Fibroblast of lung (primary cell): ENCODE data around the gene CMIP. TPM values are rescaled to one million over a fixed set of nuclear protein-coding genes. Genes with fewer than 3 reads are reported as not detected.

ENCODE experiments used
- DNase-seq, 2 donors: peaks; one replicate each; pipeline versions ENCODE4 v3.0.0 to v3.0.0-alpha.2; 2010; ENCODE audit warnings: low read depth in 2 of 2
- H2AFZ ChIP-seq: 2 replicates; pipeline ENCODE4 v1.5.1; 2012; ENCODE audit warnings: low read length, control low read depth, inconsistent platforms
- H3K27ac ChIP-seq: 2 replicates; pipeline ENCODE4 v1.5.1; 2011; ENCODE audit warnings: low read length, control low read depth; ENCODE audit not compliant: insufficient read depth
- H3K27me3 ChIP-seq: 2 replicates; pipeline ENCODE4 v1.5.1; 2011; ENCODE audit warnings: mild to moderate bottlenecking, low read length; ENCODE audit not compliant: control insufficient read depth, insufficient read depth
- H3K36me3 ChIP-seq: 2 replicates; pipeline ENCODE4 v1.5.1; 2011; ENCODE audit warnings: low read length; ENCODE audit not compliant: control insufficient read depth, insufficient read depth
- H3K4me1 ChIP-seq: 2 replicates; pipeline ENCODE4 v1.5.1; 2011; ENCODE audit warnings: low read length; ENCODE audit not compliant: control insufficient read depth, insufficient read depth; ENCODE audit errors: extremely low read depth
- H3K4me2 ChIP-seq: 2 replicates; pipeline ENCODE4 v1.5.1; 2011; ENCODE audit warnings: low read length, control low read depth; ENCODE audit not compliant: insufficient read depth; ENCODE audit errors: extremely low read depth
- H3K4me3 ChIP-seq, 4 experiments: fragments of 200-600 bp in 1 of 4; sonication (generic) in 1 of 4; replicated peaks in 1 of 4; 2 replicates each; pipeline ENCODE4 v1.5.1; 2011 to 2016; ENCODE audit warnings: low read length in 4 of 4, low read depth in 3 of 4, mild to moderate bottlenecking in 3 of 4, control low read depth in 2 of 4, inconsistent platforms in 1 of 4, mixed read lengths in 1 of 4; ENCODE audit not compliant: insufficient read depth in 1 of 4; ENCODE audit errors: control extremely low read depth in 1 of 4
- H3K79me2 ChIP-seq: 2 replicates; pipeline ENCODE4 v1.5.1; 2012; ENCODE audit warnings: mild to moderate bottlenecking, low read length, inconsistent platforms; ENCODE audit not compliant: control insufficient read depth, insufficient read depth
- H3K9ac ChIP-seq: 2 replicates; pipeline ENCODE4 v1.5.1; 2011; ENCODE audit warnings: mild to moderate bottlenecking, low read length, control low read depth; ENCODE audit not compliant: insufficient read depth
- H3K9me3 ChIP-seq: 2 replicates; pipeline ENCODE4 v1.5.1; 2012; ENCODE audit warnings: low read depth, low read length; ENCODE audit not compliant: control insufficient read depth, insufficient read depth
- H4K20me1 ChIP-seq: 2 replicates; pipeline ENCODE4 v1.5.1; 2011; ENCODE audit warnings: low read length; ENCODE audit not compliant: control insufficient read depth, insufficient read depth; ENCODE audit errors: extremely low read depth
- EZH2 ChIP-seq: IDR thresholded peaks from 2 replicates; pipeline ENCODE4 v1.5.1; 2012; ENCODE audit warnings: low read length, control low read depth, mild to moderate bottlenecking; ENCODE audit errors: missing control alignments
- polyA plus RNA-seq, 2 donors: library from polyadenylated mRNA; depleted of rRNA in 1 of 2; stranded (reverse) in 1 of 2; unstranded in 1 of 2; fragments of >200 nt; gene quantifications; 2 replicates each; pipeline ENCODE4 v1.2.1, GENCODE V29; 2011 to 2012; ENCODE audit warnings: missing spikeins in 1 of 2
- total RNA-seq: library from RNA; depleted of rRNA; stranded (reverse); fragments of >200 nt; gene quantifications from 2 replicates; pipeline ENCODE4 v1.2.1, GENCODE V29; 2014
- TF ChIP-seq, protein P1 (sequence below), 2 donors: IDR thresholded peaks in 1 of 2; conservative IDR thresholded peaks in 1 of 2; 1 replicate in 1 of 2; 2 replicates in 1 of 2; pipeline ENCODE4 v1.5.1; 2011 to 2012; ENCODE audit warnings: low read length in 2 of 2, control low read depth in 1 of 2, inconsistent platforms in 1 of 2, low read depth in 1 of 2, mild to moderate bottlenecking in 1 of 2

CMIP gene
- total and polyA plus RNA-seq, 2 donors (not counting 1 experiment from before 2014, with no cell fraction given), result 1.9 to 5.1 TPM

DNA sequence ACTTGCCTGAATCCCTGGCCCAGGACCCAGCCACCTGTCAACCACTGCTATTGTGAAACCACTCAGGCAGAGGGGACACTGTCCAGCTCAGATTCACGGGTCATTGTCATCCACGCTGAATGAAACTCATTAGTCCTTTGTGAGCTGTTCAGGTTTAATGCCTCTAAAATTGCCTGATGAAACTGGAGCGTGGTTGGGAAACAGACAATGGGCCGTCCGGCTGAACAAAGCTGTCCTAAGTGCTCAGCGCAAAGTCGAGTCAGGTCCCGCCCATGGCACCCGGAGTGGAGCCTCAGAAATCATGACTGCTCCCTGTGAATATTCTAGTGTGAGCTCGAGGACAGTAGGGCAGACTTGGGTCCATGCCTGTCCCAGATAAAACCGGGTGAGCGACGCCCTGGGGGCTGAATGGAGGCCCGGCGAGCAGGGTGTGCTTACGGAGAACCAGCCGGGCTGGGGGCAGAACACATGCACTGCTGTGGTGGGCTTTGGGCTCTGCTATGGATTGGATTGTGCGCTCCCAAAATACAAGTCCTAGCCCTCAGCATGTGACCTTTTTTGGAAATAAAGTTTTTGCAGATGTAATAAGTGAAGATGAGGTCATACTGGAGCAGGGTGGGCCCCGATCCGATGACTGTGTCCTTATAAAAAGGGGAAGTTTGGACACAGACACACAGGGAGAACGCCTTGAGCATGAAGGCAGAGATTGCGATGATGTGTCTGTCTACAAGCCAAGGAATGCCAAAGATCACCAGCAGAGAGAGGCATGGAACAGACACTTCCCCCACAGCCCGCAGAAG lies 12.9 kb upstream of the CMIP start:
- H3K4me3 ChIP-seq, result no peak overlapping the region
- no peaks in the 10 kb centered on the region for H3K27me3 ChIP-seq
- H3K9me3 ChIP-seq, result no peaks in the 10 kb centered on the region
- H2AFZ ChIP-seq, result no peak overlapping the region
- no peak overlapping the region for H3K9ac ChIP-seq
- no peaks in the 10 kb centered on the region for H3K4me1 ChIP-seq
- H3K79me2 ChIP-seq, result no peaks in the 10 kb centered on the region
- DNase-seq, result peak; percentile 85 to 89
- no peaks in the 10 kb centered on the region for H4K20me1 ChIP-seq
- TF ChIP-seq, protein P1, sequence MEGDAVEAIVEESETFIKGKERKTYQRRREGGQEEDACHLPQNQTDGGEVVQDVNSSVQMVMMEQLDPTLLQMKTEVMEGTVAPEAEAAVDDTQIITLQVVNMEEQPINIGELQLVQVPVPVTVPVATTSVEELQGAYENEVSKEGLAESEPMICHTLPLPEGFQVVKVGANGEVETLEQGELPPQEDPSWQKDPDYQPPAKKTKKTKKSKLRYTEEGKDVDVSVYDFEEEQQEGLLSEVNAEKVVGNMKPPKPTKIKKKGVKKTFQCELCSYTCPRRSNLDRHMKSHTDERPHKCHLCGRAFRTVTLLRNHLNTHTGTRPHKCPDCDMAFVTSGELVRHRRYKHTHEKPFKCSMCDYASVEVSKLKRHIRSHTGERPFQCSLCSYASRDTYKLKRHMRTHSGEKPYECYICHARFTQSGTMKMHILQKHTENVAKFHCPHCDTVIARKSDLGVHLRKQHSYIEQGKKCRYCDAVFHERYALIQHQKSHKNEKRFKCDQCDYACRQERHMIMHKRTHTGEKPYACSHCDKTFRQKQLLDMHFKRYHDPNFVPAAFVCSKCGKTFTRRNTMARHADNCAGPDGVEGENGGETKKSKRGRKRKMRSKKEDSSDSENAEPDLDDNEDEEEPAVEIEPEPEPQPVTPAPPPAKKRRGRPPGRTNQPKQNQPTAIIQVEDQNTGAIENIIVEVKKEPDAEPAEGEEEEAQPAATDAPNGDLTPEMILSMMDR (conservative IDR thresholded peaks at IDR 0.05 in 1 of 2, IDR thresholded peaks at IDR 0.05 in 1 of 2; ENCODE audit: low read depth in 1 of 2, low read length in 2 of 2), result no peak
- TF ChIP-seq EZH2, result no peak
- H3K4me2 ChIP-seq, result no peak overlapping the region
- H3K36me3 ChIP-seq, result no peaks in the 10 kb centered on the region
- no peak overlapping the region for H3K27ac ChIP-seq

DNA sequence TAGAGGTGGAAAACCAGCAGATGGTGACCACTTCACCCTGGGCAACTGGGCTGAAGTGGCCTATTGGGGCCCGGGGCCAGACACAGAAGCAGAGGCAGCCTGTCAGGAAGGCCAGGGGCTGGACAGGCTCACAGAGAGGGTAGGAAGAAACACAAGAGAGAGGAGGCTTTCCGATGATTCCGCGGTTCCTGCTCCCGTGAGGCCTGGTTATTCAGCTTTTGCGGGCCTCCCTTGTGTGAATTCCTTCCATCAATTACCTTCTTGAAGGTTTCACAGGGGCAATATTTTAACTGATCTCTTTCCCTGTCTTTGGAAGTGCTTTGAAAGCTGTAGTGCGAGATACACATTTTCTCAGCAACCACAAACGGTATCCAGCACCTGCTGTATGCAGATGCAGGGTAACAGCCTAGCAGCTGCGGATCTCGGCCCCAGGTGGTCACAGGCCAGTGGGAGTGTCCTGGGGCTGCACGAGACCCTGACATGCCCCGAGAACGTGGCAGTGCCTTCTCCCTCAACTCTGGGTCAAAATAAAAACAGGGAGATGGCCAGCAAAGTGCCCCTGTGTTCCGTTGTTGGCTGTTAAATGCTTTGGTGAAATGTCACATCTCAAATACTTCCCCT lies 11.6 kb upstream of the CMIP start:
- H3K9ac ChIP-seq, result no peak overlapping the region
- no peaks in the 10 kb centered on the region for H3K79me2 ChIP-seq
- H3K36me3 ChIP-seq, result no peaks in the 10 kb centered on the region
- H3K4me3 ChIP-seq, result no peak overlapping the region
- peaks cover 7% of the 10 kb centered on the region for H3K27me3 ChIP-seq
- no peak overlapping the region for H3K4me2 ChIP-seq
- no peaks in the 10 kb centered on the region for H3K9me3 ChIP-seq
- H3K4me1 ChIP-seq, result no peaks in the 10 kb centered on the region
- H3K27ac ChIP-seq, result no peak overlapping the region
- TF ChIP-seq EZH2, result no peak
- TF ChIP-seq, protein P1 (conservative IDR thresholded peaks at IDR 0.05 in 1 of 2, IDR thresholded peaks at IDR 0.05 in 1 of 2; ENCODE audit: low read depth in 1 of 2, low read length in 2 of 2), result no peak
- no peak overlapping the region for H2AFZ ChIP-seq
- no peak for DNase-seq
- no peaks in the 10 kb centered on the region for H4K20me1 ChIP-seq

DNA sequence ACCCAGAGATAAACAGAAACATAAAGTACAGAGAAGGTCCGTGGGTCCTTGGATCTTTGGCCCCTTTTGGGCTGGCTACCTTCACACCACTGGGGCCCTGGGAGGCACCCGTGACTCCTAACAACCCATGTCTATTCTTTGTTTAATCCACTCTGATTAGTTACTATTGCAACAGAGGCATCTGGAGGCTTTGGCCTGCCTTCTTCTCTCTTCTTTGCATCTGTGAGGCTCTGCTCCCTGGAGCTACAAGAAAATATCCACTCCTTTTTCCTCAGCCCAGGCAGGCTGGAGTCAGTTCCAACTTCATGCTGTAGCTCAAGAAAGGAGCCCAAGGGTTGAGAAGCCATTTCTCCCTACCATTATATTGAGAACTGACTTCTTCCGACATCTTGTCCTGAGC lies 9.5 kb upstream of the CMIP start:
- H3K27ac ChIP-seq, result no peak overlapping the region
- TF ChIP-seq, protein P1 (conservative IDR thresholded peaks at IDR 0.05 in 1 of 2, IDR thresholded peaks at IDR 0.05 in 1 of 2; ENCODE audit: low read depth in 1 of 2, low read length in 2 of 2), result no peak
- TF ChIP-seq EZH2, result no peak

More for the DNA sequence above, 9.5 kb upstream of the CMIP start:
- Histone ChIP-seq H3K79me2 (no peaks in the 10 kb centered on the region), H3K9ac (no peak overlapping the region), H3K9me3 (no peaks in the 10 kb centered on the region), H3K4me3 (no peak overlapping the region), H3K27me3 (peaks cover 13% of the 10 kb centered on the region), H3K4me2 (no peak overlapping the region), H4K20me1 (no peaks in the 10 kb centered on the region), H3K36me3 (no peaks in the 10 kb centered on the region), H3K4me1 (no peaks in the 10 kb centered on the region), H2AFZ (no peak overlapping the region)
- DNase-seq, result peak in 1 of 2 donors; percentile 14
